ENCODE results near the gene ARHGAP8. TPM values are rescaled to one million over a fixed set of nuclear protein-coding genes. Genes with fewer than 3 reads are reported as not detected.

Gene ARHGAP8
- total RNA-seq, 2 experiments from 2014 or later = 0.30 to 0.37 TPM

DNA sequence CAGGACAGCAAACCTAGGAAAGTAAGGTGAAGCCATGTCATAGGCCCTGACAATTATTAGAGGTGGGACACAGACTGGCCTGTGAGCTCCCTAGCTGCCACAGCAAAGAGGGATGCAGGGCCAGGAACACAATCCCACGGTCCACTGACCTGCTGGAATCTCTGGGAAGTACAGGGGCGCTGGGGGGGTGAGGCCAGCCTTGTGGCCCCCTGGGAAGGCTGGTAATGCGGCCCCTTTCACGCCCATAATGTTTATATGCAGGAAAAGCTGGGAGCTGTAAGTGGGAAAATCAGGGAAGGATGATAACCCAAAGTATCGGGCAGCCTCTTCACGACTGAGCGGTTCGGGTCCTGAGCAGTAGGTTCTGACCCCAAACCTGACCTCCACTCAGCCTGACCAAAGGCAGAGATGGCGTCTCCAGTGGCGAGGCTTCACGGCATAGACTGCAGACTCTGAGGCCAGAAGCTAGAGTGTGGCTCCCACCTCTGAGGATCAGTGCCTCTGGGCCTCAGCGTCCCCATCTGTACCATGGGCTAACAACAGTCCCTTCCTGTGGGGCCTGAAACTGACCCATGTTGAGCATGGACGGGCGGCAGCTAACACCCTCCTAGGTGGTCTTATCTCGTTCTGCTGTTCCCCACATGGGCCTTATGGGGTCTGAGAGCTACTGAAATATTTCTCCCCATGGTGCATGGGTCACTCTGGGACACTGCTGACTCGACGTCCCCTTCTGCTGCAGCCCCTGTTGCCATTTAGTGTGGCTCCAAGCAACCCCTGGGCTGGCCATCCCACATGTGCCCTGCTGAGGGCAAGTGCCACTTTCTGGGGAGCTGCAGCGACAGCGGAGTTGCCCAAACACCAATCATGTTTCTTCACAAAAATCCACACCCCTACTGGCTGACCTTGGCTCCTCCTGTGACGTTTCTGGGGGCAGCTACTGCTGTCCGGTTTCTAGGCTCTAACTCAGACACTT lies 155.7 kb downstream of the ARHGAP8 start:
- Mint-ChIP-seq H3K36me3 (ENCODE audit: low read depth) (no peaks in the 10 kb centered on the region), H3K4me1 (no peaks in the 10 kb centered on the region), H3K27me3 (peaks cover 4% of the 10 kb centered on the region), H3K4me3 (no peak overlapping the region), H3K27ac (no peak overlapping the region), H3K9me3 (peaks cover 7% of the 10 kb centered on the region)
- CTCF ChIA-PET = interaction anchor here (0.6 kb wide), 1 partner anchor 33 kb away, joined by 3 read pairs; no protein-coding TSS in a partner anchor
- DNase-seq = no peak
- POLR2A ChIA-PET = no interaction called here

GRCh38 chr22:44909241-44909640 lies 156.9 kb downstream of the ARHGAP8 start:
- no peak overlapping the region for H3K27ac Mint-ChIP-seq
- no peak overlapping the region for H3K4me3 Mint-ChIP-seq
- H3K9me3 Mint-ChIP-seq = peaks cover 7% of the 10 kb centered on the region
- POLR2A ChIA-PET = no interaction called here
- H3K36me3 Mint-ChIP-seq (ENCODE audit: low read depth) = no peaks in the 10 kb centered on the region
- DNase-seq = no peak
- CTCF ChIA-PET = interaction anchor here (0.6 kb wide), 1 partner anchor 136 kb away, joined by 6 read pairs; no protein-coding TSS in a partner anchor
- H3K4me1 Mint-ChIP-seq = no peaks in the 10 kb centered on the region
- peaks cover 2% of the 10 kb centered on the region for H3K27me3 Mint-ChIP-seq

Other genes with a start within 250 kb of the ARHGAP8 start
- 10 to 100 TPM; 29.7 to 30.6 TPM for gene PRR5, start 50.4 kb upstream of the ARHGAP8 start, total RNA-seq

All from activated CD4-positive, alpha-beta T cell treated with anti-CD3 and anti-CD28 coated beads, Interleukin-2, amount 10 ng/mL, durations not matched to agents 7 days and 5 days (primary cell).